ENCODE results near the gene NAV2.
"Not testable (repeated sequence)": the region's sequence is repeated elsewhere in the genome, so short reads cannot be mapped to it uniquely, and the experiment has no call there.

The NAV2 gene

DNA sequence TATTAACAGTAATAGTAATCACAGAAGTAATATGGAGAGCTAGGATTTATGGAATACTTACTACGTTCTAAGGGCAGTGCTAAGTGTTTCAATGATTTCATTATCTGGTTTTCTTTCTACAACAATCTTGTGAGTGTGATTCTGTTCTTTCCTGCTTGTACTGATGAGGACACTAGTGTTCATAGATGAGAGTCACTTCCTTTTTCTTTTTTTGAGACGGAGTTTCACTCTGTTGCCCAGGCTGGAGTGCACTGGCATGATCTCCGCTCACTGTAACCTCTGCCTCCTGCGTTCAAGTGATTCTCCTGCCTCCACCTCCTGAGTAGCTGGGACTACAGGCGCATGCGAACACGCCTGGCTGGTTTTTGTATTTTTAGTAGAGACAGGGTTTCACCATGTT is 366.2 kb downstream of the NAV2 start:
- DNase-seq, result no peak

DNA sequence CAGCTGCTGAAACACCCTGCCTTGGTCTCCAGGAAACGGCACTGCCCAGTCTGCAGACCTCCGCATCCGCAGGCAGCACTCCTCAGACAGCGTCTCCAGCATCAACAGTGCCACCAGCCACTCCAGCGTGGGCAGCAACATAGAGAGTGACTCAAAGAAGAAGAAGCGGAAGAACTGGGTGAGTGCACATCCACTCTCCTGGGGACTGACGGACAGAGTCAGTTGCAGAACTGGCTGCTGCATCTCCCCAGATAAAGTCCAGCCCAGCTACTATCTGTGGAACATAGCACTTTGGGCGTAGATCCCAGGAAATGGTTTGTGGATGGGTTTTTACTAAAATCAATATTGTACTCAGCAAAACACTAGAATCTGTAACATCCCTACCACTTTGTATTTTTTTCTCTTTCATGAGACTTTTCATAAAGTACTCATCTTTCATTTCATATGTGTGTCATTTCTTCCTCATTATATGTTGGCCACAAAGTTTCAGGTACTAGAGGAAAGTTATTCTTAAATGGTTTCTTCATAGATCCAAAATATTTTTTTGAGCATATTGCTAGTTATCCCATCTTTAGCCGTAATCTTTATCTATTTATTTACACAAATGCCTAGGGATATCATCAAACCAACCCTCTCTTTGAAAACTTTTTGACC is 367.5 kb downstream of the NAV2 start:
- DNase-seq, result no peak

DNA sequence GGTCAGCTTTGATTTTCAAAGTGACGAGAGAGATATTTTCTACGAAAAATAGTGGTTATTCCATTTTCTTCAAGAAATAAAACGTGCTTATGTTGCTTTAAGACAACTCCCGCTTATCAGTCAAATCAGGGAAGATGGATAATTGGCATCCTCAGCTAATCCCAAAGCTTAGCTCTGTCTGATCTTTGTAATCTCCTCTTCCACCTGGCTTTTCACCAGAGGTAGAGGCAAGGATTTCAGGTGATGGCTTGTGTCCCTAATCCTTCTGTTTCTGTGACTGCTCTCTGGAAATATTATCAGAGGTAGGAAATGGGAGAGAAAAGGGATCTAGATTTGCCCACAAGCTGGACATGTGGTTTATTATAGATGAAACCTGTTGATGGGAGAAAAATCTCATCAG is 368.7 kb downstream of the NAV2 start:
- no peak for DNase-seq

DNA sequence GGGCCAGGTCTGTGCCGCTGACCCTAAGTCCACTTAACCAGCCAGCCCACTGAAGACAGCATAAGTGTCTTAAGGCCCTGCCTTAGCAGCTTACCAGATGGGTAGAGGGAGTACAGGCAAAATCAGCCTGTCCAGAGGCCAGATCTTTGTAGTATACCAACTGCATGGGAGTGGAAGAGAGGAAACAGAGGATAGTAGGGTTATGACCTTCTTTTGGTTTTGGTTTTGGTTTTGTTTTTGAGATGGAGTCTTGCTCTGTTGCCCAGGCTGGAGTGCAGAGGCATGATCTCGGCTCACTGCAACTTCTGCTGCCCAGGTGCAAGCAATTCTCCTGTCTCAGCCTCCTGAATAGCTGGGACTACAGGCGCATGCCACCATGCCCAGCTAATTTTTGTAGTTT is 371.2 kb downstream of the NAV2 start:
- DNase-seq, result not testable (repeated sequence)

DNA sequence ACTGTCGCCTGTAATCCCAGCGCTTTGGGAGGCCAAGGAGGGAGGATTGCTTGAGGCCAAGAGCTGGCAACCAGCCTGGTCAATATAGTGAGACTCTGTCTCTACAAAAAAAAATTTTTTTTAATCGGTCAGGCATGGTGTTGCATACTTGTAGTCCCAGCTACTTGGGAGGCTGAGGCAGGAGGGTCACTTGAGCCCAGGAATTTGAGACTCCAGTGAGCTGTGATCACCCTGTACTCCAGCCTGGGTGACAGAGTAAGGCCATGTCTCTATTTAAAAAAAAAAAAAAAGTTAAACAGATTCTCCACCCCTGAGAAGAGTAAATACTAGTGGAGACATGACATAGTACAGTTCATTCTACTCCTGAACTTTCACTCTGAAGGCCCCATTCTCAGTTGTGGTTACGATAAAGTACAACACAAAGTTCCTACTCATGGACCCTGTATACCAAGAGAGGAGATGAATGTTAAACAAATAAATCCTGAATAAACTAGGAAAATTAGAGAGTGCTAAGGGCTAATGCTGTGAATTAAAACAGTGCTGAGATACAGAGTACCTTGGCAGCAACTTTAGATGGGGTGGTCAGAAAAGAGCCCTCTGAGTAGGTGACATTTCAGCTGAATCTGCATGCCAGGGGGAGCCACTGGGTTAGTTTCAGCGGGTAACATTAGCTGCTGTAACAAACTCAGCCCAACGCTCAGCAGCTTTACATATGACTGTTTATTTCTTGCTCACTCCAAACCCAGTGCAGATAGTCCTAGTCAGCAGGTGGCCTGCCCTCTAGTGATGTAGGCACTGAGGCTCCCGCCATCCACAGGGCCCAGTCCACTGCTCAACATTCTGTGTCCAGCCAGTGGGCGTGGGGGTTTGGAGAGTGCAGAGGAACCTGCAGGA is 372.5 kb downstream of the NAV2 start:
- DNase-seq, result no peak

DNA sequence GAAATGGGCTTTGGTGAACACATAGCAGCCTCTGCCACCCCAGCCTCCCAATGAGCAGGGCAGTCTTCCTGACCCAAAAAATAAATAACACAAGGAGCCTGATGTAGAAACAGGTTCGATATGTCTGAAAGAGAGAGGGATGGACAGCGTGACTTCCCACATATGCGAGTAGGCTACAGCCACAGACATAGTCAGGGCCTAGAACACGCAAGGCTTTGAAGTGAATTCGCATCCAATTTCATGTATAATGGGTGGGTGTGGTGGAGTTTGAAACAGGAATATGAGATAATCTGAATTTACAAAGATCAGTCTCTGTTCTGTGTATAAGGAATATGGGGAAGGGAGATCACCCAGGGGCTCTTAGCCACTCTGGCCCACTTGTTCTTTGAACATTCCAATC is 373.3 kb downstream of the NAV2 start:
- no peak for DNase-seq

DNA sequence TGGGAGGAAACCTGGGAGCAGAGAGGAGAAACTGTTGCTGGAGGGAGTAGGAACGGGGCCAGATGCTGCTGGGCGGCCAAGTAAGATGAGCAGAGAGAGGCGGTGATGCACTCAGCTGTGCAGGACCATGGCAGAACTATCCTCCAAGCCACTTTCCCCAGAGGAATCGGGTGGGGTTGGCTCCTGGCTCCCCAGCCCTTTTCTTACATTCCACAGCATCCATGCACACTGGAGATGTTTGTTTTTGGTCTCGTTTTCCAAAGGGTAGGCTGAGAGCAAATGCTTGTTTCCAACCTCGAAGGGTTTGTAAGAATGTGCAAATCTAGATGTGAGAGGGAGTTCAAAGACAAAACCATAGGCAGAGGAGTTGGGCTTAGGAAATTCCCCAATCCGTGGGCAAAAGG is 374.5 kb downstream of the NAV2 start:
- DNase-seq, result no peak

DNA sequence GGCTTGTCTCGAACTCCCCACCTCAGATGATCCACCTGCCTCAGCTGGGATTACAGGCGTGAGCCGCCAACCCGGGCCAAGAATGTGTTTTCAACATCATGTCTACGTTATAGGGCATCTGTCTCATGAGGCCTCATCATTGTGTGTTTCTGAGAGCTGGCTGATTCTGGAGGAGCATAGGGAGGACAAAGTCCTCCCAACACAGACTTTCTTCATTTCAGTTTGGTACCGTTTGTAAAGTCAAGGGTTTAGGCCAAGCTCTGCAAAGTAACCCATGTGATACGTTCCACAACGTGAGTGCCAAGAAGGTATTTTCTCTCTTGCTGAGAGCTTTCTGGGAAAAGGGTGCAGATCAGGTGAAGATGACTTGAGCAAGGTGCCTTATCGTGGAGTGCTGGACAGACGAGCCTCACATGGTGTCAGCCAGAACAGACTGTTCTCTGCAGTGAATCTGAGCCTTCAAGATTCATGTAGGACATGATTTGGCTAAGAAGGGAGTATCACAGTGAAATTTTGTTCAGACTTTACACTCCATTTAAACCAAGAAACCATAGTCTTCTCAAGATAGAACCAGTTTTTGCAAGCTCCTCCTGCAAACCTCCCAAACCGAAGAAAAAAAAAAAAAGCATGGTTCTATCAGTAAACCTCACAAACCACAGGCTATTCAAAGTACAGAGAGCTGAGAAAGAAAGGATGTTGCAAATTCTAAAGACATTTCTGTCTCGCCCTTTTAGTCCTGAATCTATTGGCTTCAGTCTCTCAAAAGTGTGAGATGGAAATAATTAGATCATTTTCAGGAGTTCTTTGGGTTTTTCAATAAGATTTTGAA is 376.0 kb downstream of the NAV2 start:
- DNase-seq, result no peak

DNA sequence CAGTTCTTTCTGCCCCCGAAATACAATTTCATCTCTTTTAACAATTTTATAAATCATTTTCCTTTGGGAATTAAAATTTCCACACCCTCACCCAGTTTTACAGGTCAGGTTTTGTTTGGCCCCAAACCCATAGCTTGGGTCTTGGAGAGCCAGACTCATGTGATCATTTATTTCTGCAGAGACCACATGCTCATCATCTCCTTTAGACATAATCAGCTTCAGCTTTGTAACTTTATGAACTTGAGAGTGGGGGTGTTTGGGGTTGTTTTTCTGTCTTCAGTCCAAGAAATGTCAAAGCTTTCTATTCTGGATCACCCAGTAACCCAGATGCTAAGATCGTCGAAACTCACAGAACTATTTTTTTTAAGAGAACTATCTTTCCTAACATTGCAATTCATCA is 376.7 kb downstream of the NAV2 start:
- DNase-seq, result no peak

DNA sequence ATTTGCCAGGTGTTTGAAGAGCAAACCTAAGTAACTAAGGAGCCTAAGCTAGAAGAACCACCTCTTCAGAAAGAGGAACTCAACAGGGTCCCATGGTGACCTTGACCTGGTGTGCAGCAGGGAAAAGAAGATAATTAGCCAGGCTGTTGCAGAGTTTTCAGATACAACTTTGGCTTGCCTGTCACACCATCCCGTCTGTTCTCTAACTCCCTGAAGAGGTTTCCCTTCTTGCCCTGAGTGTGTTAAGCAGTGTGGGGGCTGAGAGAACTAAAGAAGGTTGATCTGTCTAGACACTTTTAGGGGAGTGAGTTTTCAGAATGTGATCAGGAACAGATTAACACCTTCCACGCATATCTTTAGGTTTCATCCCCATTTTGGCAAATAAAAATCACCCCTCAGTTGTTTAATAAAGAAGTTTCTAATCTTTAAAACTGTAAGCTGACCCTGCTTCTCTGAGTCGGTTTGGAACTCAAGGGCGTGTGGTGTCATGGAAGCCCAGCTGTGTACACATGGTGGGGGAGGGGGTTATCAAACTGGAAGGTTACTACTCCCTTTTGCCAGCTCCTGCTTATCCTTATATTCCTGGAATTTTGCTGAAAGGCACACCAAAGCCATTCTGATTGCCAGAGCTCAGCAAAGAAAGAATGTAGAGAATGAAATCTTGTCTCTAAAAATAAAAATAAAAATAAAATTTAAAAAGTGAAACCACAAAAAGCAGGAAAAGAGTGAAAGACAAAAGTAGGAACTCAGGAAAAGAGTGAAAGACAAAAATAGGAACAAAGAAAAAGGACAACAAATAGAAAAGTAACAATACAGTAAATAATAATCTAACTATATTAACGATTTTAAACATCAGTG is 377.4 kb downstream of the NAV2 start:
- DNase-seq, result no peak

DNA sequence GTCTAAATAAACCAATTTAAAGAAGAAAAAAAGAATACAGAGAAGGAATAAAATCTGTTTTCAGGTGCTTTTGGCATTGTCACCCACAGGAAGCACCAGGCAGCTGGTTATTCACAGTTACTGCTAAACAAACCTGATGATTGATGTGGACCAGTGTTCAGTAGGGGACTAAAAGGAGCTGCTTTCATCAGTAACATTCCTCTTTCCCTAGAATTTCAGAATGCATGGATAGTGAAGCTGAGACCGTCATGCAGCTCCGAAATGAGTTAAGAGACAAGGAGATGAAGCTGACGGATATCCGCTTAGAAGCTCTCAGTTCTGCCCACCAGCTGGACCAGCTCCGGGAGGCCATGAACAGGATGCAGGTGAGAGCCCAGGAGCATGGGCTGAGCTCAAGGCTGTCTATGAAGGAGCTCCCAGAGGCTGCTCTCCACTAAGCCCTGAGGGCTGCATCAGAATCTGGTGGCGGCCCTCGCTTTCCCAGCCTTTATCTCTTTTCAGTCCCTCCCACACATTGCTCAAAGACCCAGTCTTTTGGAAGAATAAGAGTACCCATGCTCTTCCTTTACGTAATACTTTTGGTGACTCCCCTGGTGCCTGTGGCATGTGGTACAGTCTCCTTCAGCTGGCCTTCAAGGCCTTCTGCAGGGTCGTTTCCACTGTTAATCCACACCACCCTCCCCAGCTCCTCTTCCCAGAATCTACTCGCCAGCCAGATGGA is 378.2 kb downstream of the NAV2 start:
- DNase-seq, result no peak

DNA sequence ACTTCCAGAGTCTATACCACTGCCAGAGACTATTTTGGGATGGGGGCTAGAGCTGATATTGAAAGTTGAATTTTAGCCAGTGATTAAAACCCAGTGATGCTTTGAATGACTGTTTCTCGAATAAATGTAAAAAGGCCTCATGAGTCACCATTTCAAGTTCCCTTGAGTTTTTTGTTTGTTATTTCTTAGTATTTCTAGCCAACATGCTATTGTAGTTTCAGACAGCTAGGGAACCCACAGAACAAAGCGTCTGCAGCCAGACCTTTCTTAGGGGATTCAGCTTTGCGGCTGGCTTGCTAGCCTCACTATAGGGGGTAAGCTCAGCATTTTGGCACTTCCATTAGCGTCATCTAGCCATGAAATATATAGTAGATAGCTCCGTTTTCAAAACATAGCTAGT is 381.1 kb downstream of the NAV2 start:
- no peak for DNase-seq

DNA sequence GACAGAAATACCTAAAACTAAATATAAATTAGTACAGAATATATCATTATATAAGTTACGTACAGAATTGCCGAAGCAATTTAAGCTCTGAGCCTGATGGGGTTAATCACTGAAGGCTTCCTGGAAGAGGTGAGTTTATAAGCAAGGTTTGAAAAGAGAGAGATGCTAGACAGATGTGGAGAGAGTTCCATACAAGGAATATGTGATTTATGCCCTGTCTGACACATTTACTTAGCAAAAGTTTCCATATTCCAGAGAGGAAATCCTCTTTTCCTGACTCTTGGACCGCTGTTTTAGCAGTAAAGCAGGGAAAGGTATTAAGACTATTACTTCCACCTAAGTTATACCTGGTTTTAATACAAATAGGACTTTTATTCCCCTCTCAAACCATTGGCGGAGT is 382.6 kb downstream of the NAV2 start:
- no peak for DNase-seq

DNA sequence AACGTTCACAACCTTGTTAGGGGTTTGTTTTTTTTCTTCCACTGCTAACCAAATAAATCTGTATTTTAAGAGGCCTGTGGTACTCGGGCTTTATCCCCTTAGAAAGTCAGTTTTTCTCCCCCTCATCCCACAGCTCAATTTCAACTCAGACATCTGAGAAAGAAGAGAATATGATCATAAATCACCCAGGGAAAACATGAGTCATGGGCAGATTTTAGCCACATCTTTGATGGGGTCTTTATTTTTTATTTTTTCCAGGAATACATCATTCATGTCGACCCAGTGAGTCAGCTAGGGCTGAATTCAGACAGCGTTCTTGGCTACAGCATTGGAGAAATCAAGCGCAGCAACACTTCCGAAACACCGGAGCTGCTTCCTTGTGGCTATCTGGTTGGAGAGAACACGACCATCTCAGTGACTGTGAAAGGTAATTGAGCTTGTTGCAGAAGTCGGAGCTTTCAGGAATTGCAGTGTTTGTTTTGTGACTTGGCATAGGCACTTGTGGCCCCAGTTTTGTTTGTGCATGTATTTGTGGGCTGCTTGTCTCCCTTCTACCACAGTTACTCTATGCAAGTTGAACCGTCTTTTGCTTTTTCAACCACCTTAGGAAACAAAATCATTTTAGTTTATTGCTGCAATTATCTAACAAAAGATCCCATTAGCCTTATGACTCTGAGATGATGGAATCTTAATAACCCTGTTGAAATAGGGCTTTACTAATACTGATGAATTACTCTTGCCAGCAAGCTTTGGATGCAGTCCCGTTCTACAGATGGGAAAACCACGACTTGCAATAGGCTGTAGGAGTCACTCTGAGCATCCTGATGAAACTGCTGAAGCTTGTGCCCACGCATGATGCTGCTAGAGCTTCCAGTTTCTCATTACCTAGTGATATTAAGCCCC is 384.9 kb downstream of the NAV2 start:
- peak; percentile 63 for DNase-seq

DNA sequence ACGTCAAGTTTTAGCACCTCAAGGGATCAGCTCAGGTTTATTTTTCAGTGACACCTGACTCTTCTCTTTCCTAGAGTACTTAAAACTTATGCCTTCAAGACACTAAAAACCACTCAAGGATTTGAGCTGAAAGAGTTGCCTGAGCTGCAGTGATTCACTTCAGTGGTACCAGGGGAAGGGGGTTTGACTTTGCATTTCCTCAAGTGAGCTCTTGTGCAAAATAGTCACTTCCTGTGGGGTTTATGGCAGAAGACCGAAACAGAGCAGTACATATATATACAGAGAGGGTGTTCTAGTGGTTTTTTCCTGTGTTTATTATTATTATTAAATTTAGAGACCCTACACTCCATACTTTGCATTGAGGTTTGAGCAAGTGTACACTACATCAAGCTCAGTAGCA is 386.9 kb downstream of the NAV2 start:
- no peak for DNase-seq

DNA sequence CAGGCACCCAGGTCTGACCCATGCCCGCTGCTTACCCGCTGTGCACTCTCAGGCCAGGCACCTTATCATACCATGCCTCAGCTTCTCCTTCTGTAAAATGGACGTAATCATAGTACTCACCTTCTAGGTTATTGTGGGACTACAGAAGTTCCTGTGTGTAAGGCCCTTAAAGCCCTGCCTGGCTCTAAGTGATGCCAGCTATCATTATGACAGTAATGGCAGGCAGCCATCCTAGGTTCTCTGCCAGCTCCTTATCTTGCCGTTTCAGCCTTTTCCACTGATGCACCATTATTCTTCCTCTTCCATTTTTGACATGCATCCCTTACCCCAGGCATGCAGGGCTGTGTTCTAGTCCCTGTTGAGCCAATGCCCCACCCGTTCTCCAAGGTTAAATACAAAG is 389.8 kb downstream of the NAV2 start:
- peak; percentile 26 for DNase-seq

DNA sequence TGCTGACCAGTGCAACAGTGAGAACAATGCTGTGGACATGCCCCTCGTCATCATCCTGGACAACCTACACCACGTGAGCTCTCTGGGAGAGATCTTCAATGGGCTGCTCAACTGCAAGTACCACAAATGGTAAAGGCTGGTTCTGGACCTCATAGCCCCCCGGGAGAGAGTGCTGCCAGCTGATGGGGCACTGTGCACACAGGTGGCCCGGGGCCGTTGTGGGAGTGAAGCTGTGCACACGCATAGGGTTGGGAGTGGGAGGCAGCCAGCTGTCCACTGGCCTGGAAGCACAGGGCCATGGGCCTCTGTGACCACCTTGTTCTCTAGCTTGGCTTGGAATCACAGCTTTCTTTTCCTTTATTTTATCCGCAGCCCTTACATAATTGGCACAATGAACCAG is 390.6 kb downstream of the NAV2 start:
- no peak for DNase-seq

DNA sequence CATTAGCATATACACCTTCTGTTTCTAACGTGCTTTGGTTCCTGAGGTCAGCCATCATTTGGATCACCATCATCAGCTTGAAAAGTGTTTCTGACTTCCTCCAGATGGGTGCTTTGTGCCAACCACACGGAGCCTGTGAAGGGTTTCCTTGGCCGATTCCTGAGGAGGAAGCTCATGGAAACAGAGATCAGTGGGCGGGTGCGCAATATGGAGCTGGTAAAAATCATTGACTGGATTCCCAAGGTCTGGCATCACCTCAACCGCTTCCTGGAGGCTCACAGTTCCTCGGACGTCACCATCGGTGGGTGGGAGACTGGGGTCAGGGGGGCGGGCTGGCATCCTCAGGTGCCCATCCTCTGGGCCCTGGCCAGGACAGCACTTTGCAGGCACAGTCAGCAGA is 392.8 kb downstream of the NAV2 start:
- no peak for DNase-seq

DNA sequence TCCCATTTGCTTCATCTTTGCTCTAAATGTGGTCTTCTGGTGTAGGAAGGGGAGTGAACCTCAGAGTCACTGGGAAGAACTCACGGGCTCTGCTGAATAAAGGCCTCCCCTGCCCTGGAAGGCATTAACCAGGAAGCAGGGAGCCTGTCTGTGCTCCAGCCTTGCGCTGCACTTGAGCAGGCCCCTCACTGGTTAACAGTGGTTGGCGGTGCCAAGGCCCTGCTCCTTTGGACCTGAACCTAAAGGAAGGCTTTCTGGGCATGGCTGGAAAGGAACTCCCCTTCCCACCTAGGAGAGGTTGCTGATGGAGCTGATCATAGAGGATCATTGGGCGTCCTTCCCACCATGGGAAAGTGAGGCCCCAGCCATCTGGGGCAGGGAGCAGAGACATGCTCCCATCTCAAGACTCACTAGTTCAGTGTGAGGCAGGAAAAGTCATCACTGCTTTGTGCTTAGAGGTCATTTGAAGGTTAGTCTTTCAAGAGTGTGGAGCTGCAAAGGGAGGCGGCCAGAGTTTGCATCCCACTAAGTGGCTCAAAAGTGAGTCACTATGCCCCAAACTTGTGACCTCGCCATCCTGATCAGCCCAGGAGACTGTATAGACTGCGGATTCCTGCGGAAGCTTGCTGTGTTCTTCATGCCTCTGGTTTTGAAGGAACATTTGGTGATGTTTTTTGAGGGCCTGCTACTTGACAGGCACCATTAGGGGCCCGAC is 397.3 kb downstream of the NAV2 start:
- no peak for DNase-seq

All from NCI-H226 (cell line).